ENCODE measurements around the gene DLG5.

Gene DLG5

DNA sequence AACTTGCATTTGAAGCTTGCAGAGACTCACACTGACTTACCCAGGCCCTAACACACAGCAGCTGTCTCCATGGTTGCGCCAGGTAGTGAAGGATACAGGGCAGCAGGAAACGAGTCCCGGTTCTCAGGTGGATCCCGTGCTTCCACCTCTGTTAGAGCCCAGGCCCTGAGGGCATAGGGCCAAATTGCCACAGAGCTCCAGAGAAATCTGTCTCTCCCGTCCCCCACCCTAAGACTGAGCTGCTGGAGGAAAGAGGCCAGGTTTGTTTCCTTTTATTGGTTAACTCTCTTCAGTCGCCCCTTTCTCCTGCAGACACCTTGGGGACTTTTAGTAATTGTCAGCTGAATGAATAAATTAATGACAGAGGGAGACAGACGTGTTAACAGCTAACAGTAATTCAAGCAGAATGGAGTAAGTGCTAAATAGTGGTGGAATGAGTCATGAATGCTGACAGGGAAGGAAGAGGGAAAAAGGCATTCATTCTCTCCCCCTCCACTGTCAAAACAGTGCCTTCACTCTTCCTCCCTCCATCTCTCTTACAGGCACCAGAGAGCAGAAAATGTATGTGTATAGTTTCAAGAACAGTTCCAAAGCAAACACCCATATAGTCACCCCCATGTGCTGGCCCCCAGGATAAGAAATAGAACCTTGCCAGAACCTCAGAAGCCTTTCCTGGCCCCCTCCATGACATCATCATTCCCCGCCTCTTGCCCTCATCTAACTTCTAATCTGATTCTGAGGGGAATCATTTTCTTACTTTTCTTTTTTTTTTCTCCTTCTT, 16.8 kb upstream of the DLG5 start:
- DNase-seq: no peak

DNA sequence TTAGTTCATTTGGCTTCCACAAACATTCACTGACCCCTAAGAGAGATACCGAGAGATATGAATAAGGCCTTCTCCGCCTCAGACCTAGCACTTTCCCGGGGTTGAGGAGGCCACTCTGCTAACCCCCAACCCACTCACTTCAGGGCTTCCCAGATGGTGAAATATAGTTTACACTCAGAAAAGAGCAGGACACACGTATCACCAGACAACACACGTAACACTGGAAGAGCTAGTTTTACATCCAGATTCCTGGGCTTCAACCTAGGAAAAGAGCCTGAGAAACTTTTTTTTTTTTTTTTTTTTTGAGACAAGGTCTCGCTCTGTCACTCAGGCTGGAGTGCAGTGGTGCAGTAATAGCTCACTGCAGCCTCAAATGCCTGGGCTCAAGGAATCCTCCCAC, 15.2 kb upstream of the DLG5 start:
- DNase-seq: no peak

DNA sequence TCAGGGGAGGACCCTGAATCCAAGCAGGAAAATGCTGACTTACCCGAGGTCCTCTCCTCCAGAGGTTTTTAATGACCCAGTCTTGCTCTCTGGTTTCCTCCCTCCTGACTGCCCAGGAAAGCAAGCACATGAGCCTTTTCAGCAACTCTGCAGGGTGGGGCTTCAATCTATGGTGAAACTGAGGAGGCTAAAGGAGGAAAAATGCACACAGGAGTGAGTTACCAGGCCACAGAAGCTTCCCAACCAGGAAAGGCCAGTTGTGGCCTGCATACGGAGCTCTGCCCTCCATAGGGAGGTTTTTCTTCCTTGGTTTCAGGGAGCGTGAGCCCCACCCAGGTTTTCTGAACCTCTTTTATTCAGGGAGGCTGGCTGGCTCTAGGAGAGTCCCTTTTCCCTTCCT, 14.1 kb upstream of the DLG5 start:
- DNase-seq: no peak

DNA sequence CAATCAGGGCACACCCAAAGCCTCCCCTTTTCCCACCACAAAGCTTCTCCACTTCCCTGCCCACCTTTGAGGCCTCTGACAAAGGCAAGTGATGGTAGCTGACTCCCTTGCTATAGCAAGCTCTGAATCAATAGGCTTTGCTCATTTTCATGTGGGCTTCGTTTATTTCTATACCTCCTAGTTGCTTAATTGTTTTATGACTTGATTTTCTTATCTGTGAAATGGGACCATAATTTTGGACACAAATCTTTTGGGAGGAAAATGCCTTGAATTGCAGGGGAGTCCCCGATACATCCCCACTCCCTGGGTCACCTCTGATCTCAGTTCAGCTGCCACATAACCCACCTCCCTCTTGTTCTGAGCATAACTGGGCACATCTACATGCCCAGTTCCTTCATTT, 13.7 kb upstream of the DLG5 start:
- DNase-seq: no peak

DNA sequence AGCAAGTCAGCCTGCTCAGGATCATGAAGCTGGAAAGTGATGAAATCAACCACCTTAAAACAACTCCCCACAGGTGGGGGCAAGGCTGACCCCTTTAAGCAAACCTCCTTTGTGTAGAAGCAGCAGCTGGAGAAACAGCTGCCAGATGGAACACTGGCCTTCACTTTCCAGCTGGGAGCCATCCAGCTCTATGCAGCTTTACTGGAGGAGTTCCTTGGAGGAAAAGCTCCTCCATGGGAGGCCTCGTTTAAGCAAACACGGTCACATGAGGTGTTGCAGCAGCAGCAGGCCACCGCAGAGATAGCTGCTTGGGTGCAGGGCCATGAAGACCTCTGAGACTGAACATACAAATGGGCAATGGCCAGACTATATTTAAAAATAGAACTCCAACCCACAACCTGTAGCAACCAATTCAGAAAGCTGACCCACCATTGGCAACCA, 13.0 kb upstream of the DLG5 start:
- no peak for DNase-seq

DNA sequence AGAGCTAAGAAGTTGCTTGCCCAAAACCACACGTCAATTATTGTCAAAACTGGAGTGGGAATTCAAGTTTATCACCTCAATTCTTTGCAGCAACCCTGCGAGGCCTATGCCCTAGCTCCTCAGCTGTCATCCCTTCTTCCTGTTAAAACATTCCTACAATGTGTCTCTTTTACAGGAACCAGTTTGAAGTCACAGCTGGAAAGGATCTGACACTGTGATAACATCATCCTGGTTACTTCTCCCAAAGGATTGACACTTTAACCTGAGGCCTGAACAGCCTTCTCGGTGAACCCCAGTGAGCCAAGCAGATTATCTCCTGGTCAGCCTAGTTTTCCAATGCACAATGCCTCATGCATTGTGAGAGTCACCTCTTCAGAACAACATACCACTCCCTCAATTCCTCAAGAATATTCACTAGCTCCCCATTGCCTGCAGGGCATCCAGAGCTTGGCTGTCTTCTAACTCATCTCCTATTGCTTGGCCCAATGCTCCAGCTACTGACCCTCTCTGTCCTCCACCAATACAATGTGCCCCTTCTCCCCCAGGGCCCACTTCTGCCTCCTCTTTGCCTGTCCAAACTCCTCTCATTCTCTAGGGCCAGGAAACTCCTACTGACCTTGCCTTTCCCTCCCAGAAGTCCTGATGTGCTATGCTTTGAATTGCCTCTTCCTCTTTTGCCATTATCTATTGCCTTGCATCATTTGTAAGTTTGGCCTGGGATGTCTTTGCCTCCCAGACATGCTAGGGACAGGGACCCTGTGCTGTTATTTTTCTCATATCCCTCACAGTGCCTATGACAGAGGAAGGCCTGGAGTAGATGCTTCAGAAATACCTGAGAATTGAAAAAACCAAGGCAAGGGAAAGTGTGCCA, 10.4 kb upstream of the DLG5 start:
- DNase-seq: no peak

DNA sequence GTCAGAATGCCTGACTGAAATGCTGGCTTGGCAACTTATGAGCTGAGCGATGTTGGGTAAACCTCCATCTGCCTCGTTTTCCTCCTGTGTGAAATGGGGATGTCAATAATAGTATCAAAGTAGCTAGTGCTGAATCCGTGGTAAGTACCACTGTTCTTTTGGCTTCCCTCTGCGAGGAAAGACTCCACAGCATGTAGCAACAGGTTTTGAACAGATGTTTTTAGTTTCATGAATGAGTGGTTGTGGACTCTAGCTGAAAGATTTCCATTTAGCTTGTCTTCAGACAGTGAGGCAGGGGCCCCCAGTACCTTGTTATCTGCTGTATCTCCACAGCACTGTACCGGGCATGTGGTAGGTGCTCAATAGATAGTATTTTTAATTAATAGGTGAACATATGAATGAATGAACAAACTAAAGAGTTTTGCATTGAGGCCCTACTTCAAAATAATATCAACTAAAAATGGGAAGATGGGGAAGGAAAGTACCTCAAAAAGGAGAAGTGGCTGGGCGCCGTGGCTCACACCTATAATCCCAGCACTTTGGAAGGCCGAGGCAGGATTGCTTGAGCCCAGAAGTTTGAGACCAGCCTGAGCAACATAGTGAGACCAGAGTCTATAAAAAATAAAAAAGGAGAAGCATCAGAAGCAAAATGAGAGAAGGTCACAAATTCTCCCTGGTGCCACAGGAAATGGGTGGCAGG, 5.6 kb upstream of the DLG5 start:
- DNase-seq: no peak

DNA sequence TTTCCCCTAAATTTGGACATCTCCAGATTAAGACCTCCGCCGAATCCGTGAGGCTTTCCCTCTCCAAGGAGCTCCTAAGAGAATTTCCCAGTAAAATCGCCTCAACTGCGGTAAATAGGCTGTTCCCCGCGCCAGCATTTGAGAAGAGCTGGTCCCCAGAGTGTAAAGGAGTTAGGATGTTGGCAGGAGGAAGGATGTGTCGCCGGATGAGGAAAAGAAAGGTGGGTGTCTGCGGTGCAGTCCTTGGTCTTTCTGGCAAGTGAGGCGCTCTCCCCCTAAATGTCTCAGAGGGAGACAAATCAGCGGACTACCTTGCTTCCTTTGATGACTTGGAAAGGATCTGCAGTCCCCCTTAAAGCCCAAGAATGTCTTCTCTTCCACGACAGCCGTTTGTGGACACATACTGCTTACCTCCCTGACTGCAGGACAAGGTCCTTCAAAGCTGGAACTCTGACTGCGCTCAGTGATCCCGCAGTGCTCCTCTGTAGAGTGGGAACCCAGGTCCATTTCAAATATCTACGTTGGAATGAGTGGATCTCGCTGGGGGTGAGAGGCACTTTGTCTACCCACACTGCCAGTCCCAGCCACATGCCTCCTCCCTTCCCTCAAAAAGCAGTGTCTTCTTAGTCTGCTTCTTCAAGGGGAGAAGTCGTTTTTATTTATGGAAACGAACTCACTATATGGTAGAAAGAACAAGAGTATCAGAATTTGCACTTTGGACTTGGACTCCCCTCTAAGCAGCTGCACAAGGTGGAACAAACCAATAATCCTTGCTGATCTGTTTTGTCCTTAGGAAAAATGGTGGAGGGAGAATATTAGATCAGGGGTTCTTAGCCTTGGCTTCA, 1.1 kb upstream of the DLG5 start:
- no peak for DNase-seq

DNA sequence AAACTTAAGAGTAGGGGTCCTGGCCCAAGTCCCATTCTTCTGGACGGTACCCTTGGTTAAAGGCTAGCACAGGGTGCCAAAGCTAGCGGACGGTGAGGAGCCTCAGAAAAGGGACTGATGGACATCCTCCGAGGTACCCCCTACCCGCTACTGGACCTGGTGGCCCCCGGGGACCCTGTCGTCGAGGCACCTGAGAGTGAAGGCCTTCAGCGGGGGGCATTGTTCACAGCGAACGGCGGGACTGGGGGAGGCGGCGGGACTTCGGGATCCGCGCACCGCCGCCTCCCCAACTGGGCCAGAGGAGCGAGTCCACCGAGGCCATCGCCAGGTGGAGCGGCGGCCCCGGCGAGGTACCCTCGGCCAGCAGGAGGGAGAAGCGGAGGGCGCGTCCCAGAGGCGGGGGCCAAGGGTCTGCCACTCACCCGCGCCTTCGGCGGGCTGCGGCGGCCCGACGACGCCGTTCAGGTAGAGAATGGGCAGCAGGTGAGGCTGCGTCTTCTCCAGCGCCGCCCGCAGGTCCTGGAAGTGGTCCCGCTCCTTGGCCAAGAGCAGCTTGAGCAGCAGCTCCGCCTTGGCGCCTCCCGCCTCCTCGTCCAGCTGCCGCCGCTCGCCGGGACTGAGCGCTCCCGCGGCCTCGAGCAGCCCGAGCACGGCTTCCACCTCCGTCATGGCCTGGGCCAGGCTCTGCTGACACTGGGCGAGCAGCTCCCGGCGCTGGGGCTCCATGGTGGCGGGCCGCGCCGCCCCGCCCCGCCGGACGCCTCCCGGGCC, 575 bp downstream of the DLG5 start:
- peak in 1 of 2 experiments; percentile 57 for DNase-seq

DNA sequence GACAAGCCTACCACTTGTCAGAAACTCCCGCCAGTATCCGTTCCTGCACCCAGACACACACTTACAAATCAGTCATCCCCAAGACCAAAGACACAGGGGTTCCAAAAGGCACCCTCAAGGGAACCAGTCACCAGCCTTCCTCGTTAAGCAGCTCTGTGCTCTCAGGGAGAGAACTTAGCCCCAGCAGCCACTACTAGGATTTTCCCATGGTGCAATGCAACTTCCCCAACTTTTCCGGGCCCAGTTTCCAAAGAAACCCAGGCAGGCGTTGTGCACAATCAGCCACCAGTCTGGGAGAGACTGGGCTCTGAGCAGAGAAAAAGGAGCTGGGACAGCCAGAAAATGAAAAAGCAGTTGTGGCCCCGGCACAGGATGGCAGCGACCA, 1.2 kb downstream of the DLG5 start:
- DNase-seq: peak in 1 of 2 experiments; percentile 23

DNA sequence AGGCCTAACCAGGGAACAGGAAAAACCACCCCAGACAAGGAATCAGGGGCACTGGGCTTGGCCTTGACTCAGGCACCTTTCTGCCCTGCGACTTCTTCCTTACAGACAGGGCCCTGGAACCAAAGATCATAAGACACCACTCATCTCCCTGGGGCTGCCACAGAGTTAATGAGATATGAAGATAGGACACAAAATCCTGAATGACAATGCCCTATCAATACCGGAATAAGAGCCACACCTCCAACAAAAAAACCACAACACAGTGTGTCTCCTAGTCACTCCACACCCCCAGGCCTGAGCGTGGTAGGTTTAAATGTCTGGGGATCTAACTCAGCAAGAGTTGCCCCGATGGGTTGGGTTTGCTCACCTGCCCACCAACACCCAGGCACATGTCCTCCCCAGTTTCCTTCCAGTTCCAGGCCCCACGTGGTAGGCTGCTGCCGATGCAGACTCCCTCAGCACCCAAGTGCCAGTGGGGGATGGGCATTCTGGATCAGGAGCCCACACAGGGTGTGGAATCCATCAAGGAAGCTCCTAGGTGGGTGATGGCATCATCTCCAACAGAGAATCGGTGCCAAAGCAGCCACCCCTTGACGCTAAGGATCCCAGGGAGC, 3.9 kb downstream of the DLG5 start:
- no peak for DNase-seq

DNA sequence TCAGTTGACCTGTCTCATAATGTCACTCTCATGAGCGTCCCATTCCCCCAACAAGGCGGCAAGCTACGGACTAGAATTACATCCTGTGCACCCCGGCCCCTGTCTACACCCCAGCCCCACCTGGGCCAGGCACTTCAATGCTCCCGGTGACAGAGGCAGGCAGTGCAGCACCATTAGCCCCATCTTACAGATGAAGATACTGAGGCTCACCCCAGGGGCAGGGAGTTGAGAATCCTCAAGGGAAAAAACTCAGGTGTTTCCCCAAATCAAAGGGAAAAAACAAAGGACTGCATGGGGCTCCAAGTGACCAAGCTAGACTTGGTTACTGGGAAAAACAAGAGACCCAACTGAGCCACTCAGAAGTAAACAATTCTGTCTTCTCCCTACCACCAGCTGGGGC, 4.5 kb downstream of the DLG5 start:
- DNase-seq: no peak

DNA sequence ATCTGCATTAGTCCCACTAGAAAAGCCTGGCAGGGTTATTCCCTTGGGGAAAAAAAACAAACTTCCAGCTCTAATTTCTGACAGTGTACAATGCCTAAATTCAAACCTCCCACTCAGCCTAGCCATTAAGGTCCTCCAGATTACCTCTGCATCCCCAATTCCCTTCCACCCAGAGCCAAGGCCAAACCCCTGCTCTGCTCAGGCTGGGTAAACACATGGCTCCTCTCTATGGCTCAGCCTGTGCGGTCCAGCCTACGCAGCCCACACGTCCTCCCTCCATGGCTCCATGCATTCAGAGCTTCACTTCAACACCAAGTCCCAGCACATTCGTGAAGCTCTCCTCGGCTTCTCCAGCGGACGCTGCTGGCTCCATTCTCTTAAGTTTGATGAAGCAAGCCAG, 5.2 kb downstream of the DLG5 start:
- peak in 1 of 2 experiments; percentile 14 for DNase-seq

DNA sequence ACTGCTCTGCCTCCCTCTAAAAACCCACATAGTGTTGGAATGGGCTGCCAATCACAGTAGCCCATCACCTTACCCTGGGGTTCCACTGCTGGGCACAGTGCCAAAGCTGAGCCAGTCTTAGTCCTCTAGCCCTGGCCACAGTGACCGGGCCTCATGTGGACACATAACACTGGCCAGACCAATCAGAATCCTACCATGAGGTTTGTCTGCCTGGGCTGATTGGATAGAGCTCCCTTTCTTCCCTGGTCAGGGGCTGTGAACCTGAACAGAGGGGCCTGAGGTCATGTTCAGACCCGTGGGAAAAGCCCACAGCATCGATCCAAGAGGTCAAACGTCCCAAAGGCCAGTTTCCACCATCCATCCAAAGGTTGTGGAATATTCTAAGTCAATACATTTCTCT, 6.1 kb downstream of the DLG5 start:
- no peak for DNase-seq

DNA sequence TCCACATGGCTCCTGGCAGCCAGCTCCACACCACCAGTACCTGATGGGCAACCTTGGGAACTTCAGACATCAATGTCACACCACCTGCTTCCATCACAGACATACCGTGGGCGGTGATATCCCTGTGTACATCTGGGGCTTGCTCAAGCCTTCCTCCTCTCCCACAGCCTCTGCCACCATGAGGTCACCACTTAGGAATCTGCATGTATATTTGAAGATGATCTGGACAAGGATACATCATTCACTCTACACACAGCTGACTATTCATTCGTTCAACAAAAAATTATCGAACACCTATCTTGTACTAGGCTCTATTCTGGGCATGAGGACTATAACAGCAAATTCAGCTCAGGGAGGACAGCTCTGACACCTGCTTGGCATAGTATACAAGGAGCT, 6.8 kb downstream of the DLG5 start:
- DNase-seq: no peak

DNA sequence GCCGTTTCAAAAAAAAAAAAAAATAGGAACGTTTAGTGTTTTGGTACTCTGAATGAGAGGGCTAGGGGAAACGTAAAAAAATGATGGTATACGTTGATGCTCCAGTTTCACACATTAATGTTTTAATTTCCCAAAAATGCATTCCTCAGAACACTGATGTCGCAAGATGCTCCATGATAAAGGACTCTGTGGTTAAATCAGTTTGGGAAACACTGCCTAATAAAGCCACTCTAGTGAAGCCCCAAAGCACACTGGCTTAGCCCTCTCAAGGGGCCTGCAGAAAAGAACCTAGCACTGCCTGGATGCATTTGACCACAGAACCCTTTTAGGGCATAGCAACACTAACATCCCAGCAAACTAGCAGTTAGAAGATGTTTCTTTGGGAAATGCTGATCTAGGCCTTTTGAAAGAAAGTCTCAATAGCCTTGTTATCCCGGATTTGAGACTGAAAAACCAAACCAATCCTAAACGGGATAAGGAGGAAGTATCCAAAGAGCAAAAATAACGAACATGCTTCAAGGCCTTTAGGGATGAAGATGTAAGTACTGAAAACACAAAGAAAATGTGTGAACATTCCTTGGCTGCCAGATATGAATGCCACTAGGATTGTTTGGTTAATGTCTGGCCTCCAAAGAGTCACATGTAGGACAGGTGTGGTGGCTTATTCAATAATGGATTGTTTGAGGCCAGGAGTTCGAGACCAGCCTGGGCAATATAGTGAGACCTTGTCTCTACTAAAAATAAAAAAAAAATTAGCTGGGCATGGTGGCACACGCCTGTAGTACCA, 11.0 kb downstream of the DLG5 start:
- no peak for DNase-seq

DNA sequence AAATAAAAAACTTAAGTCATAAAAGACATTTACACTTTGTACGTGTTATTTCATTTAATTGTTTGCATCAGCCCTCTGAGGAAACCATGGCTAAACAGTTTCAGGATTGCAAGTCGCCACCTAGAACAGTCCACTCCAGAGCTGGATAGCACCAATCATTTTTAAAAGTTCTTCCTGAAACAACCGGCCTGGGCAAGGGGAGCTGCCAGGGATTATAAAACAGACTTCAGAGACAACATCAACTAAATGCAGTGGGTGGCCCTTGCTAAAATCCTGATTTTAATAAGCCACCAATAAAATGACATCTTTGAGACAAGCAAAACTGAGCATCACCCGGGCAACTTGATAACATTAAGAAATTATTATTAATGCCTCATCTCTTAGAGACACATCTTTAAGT, 13.5 kb downstream of the DLG5 start:
- no peak for DNase-seq

DNA sequence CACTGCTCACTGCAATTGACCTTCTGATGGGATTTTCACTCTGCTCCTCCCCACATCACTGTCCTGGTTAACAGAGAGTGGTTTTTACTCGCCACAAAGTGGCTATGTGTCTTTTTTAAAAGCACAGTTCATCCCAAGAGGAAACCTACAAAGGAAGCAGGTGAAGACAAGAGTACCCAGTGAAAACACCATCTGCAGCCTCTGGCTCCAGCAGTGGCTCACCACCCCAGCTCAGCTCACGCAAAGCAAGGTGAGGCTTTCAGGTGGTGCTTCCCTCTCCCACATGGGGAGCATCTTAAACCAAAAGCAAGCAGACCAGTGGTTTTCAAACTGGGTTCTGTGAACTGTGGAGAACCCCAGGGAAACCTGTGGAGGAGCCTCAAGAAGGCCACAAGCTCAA, 14.0 kb downstream of the DLG5 start:
- DNase-seq: no peak

DNA sequence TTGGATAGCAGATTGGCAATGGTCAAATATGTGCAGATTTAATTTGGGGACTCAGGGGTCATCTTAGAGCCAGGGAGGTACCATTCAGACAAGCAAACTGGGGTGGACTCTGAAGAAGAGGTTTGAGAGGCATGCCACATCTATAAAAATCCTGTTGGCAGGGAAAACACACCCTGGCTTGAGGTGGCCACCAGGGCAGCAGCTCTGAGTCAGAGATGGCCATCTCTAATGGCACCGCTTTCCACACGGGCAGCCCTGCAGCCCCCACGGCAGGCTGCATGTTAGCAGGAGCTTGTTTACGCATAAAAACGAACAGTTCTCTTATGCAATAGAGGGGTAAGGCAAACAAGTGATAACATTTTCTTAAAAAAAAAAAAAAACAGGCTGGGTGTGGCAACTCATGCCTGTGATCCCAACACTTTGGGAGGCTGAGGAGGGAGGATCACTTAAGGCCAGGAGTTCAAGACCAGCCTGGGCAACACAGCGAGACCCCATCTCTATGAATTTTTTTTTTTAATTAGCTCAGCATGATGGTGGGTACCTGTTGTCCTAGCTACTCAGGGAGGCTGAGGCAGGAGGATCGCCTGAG, 14.9 kb downstream of the DLG5 start:
- no peak for DNase-seq

DNA sequence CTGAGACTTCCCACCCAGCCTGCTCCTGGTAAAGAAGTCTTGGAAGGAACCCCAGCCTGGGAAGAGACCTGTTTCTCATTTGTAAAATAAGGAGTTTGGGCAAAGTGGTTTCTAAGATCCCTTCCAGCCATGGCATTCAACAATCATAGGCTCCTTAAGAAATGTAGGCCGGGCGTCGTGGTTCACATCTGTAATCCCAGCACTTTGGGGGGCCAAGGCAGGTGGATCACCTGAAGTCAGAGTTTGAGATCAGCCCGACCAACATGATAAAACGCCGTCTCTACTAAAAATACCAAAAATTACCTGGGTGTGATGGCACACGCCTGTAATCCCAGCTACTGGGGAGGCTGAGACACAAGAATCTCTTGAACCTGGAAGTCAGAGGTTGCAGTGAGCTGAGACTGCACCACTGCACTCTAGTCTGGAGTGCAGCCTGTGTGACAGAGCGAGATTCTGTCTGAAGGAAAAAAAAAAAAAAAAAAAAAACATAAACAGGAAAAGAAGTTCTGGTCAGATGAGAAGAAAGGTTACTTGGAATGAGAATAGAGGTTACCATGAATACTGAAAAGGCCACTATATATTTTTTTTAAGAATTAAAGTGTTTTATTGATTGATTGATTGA, 15.9 kb downstream of the DLG5 start:
- no peak for DNase-seq

Measured in NCI-H526 (cell line).